Measurements from ENCODE around the gene CD93.

DNA sequence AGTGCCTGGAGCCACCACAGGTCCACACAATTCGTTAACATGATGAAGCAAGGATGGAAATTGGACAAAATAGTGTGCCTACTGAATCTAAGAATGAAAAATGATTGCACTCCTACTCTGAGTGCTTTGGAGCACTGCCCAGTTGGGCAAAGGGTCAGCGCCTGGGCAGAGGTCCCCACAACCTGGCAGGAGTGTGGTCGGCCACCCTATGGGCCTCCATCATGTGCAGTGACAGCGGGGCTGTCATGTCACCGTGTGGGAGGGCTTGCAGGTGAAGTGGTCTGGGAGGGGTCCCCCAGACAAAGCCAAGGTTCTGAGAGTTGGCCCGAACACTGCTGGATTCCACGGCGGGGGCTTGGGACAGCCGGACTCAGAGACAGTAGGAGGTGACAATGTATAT lies 36.2 kb upstream of the CD93 start:
- no peak for TF ChIP-seq POLR2A (IDR thresholded peaks at IDR 0.05)
- TF ChIP-seq, protein P1, sequence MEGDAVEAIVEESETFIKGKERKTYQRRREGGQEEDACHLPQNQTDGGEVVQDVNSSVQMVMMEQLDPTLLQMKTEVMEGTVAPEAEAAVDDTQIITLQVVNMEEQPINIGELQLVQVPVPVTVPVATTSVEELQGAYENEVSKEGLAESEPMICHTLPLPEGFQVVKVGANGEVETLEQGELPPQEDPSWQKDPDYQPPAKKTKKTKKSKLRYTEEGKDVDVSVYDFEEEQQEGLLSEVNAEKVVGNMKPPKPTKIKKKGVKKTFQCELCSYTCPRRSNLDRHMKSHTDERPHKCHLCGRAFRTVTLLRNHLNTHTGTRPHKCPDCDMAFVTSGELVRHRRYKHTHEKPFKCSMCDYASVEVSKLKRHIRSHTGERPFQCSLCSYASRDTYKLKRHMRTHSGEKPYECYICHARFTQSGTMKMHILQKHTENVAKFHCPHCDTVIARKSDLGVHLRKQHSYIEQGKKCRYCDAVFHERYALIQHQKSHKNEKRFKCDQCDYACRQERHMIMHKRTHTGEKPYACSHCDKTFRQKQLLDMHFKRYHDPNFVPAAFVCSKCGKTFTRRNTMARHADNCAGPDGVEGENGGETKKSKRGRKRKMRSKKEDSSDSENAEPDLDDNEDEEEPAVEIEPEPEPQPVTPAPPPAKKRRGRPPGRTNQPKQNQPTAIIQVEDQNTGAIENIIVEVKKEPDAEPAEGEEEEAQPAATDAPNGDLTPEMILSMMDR (IDR thresholded peaks at IDR 0.05) = no peak
